ENCODE results near the gene TRABD2B. TPM values are rescaled to one million over a fixed set of nuclear protein-coding genes. Genes with fewer than 3 reads are reported as not detected.

Gene TRABD2B
- total and polyA plus RNA-seq, 8 donors: 1.6 to 3.8 (median 3.0) TPM

DNA sequence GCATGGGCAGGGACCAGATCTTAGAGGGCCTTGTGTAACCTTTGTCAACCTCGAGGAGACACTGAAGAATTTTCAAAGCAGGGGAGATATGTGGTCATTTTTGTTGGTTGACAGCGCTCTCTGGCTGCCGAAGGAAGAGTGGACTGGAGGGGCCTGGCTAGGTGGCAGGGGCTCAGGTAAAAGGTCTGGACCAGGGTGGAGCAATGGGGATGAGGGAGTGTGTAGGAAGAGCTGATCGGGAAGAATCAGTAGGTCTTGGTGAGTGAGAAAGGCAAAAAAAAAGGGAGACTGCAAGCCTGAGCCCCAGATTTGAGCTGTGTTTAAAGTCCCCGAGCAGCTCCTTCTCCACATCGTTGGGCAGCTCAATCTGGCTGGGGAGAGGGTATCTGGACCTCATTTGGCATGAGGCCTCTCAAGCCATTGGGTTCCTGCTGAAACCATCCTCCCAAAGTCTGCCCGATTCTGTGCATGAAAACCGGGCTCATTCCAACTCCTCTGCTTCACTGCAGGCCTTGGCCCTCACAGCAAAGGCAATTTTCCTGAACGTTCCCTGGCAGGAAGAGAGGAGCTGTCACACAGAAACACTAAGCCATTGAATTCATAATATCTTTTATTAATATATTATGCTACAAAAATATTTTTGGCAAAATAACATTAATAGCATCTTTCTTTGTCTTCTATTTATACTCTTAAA lies 237.1 kb downstream of the TRABD2B start:
- no peak for FAIRE-seq
- TF ChIP-seq, protein P1, sequence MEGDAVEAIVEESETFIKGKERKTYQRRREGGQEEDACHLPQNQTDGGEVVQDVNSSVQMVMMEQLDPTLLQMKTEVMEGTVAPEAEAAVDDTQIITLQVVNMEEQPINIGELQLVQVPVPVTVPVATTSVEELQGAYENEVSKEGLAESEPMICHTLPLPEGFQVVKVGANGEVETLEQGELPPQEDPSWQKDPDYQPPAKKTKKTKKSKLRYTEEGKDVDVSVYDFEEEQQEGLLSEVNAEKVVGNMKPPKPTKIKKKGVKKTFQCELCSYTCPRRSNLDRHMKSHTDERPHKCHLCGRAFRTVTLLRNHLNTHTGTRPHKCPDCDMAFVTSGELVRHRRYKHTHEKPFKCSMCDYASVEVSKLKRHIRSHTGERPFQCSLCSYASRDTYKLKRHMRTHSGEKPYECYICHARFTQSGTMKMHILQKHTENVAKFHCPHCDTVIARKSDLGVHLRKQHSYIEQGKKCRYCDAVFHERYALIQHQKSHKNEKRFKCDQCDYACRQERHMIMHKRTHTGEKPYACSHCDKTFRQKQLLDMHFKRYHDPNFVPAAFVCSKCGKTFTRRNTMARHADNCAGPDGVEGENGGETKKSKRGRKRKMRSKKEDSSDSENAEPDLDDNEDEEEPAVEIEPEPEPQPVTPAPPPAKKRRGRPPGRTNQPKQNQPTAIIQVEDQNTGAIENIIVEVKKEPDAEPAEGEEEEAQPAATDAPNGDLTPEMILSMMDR (IDR thresholded peaks at IDR 0.05): no peak

DNA sequence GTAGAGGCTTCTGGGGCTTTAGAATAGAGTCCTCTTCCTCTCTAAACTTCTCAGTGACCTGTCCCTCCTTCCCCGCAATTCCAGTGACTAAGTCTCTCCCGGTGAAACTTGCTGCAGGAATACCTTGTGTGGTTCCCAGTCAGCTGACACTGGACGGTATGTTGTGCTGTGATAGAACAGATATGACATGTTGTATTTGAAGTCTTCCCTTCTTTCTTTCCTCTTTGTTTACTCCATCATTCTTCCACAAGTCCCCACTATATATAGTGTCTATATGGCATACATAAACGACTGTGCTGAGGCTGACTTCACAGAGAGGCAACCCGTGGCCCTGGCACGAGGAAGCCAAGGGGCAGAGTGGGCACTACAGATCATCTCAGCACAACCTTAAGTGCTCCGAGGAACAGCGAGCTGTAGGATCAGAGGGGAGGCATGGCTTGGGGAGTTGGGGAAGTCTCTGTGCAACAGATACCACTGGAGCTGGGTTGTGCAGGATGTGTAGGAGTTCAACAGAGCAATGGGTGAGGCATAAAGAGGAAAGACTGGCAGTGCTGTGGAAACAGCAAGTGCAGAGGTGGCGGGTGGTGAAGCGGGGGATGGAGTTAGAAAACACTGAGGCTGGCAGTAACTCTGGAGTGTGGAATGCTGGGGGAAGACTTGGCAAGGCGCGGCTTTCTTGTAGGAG lies 237.8 kb downstream of the TRABD2B start:
- Histone ChIP-seq H3K4me1 (no peaks in the 10 kb centered on the region), H3K9me3 (no peaks in the 10 kb centered on the region), H3K27me3 (no peaks in the 10 kb centered on the region), H3K36me3 (no peaks in the 10 kb centered on the region), H3K4me3 (no peak overlapping the region), H3K27ac (no peak overlapping the region)
- ATAC-seq: no peak
- FAIRE-seq: no peak
- WGBS, 2 donors: 84 to 86% methylated on average over 12 of the region's 12 CpGs
- peak in 1 of 6 donors; percentile 21 for DNase-seq
- TF ChIP-seq, protein P1 (IDR thresholded peaks at IDR 0.05): no peak
- intact Hi-C loops (cut with DNase I): no loop called here

More for the DNA sequence above, 237.1 kb downstream of the TRABD2B start:
- intact Hi-C loops (cut with DNase I): no loop called here
- DNase-seq (peak in 1 of 6 donors; percentile 22), ATAC-seq (no peak)
- H3K27me3 ChIP-seq: no peaks in the 10 kb centered on the region
- H3K4me1 ChIP-seq: no peaks in the 10 kb centered on the region
- no peaks in the 10 kb centered on the region for H3K36me3 ChIP-seq
- WGBS, 2 donors: 75 to 76% methylated on average over 9 of the region's 9 CpGs
- no peak overlapping the region for H3K4me3 ChIP-seq
- H3K9me3 ChIP-seq: no peaks in the 10 kb centered on the region
- H3K27ac ChIP-seq: no peak overlapping the region

DNA sequence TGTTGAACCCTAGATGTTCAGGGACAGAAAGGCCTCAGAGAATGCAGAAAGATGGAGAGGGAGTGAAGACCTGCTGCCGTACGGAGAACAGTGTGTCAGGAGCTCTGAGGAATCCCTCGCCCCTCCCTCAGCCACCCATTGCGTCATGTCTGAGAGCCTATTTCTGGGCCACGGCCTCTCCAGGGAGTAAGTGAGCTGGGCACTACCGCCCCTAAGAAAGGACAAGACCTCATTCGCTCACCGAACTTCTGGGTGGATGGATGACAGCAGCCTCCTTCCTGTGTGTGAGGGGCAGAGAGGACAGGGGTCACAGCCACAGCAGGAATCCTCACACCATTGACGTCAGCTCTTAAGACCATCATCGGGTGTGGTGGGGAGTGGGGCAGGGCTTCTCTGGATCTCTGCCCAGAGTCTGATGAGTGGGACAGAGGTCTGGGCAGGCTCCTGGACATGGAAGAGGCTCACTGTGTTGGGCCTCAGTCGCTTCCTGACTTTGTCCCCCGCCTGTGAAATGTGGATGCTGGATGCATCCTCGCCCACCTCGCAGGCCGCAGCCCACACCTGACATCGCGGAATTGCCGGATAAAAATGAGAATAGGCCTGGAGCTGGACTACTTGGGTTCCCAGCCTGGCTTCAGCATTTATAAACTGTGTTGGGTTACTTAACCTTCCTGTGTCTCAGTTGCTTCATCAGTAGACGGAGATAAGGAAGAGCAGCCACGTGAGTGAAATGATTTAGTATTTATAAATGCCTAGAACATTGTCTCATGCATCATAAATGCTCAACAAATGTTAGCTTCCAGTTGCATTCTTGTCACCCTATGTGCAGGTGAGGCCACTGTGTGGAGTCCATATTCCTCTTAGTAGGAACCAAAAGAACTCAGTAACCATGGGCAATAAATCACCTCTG lies 238.6 kb downstream of the TRABD2B start:
- no peak for FAIRE-seq
- Histone ChIP-seq H3K36me3 (no peaks in the 10 kb centered on the region), H3K27me3 (no peaks in the 10 kb centered on the region), H3K27ac (no peak overlapping the region), H3K9me3 (no peaks in the 10 kb centered on the region), H3K4me1 (no peaks in the 10 kb centered on the region), H3K4me3 (no peak overlapping the region)
- TF ChIP-seq, protein P1 (IDR thresholded peaks at IDR 0.05): no peak
- ATAC-seq: no peak
- peak in 1 of 6 donors; percentile 34 for DNase-seq
- intact Hi-C loops (cut with DNase I): no loop called here
- 72 to 76% methylated on average over 20 of the region's 20 CpGs for WGBS, 2 donors

DNA sequence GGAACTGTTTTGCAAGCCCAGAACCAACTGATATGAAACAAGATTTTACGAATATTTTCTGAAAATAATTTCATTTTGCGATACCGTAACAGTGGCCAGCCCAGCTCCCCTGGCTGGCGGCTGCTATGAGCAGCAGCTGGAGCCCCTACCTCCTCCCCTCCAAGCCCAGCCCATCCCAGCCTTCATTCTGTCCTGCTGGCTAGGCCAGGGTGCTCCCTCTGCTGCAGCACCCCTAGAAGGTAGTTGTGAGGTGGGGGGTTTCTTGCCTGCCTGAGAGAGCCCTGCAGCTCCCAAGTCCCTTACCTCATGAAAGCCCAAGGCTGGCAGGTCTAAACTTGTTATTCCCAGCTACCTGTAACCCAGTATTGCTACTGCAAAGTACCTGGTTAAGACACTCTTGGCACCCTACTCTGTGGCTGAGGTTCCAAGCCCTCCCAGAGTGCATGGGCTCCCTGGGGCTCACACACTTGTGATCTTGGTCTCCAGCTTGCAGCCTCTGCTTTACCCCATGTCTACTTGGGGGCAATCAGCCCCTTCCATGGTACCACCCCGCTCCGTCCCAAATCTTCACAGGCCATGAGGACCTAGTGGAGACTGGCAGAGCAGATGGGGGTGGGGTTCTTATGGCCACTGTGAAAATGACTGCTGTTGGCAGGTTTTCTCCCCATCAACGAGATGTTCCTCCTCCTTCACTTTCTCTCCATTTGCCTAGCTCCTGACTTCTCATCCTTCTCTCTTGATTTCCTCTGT lies 239.8 kb downstream of the TRABD2B start:
- Histone ChIP-seq H3K27ac (no peak overlapping the region), H3K4me3 (no peak overlapping the region), H3K27me3 (no peaks in the 10 kb centered on the region), H3K36me3 (no peaks in the 10 kb centered on the region), H3K9me3 (no peaks in the 10 kb centered on the region), H3K4me1 (no peaks in the 10 kb centered on the region)
- intact Hi-C loops (cut with DNase I): no loop called here
- FAIRE-seq (no peak), DNase-seq (peak in 1 of 6 donors; percentile 29), ATAC-seq (no peak)
- TF ChIP-seq, protein P1 (IDR thresholded peaks at IDR 0.05): no peak
- 87 to 88% methylated on average over 7 of the region's 7 CpGs for WGBS, 2 donors
